NB4 (cell line): ENCODE measurements around the gene DIMT1.

Source experiments
- CTCF ChIP-seq: IDR thresholded peaks from one replicate; pipeline ENCODE4 v1.5.1; 2012; ENCODE audit warnings: low read depth, low read length
- MAX ChIP-seq: IDR thresholded peaks from 2 replicates; pipeline ENCODE4 v1.6.1; 2011; ENCODE audit warnings: low read depth, low read length

GRCh38 chr5:62346748-62347147, 57.0 kb downstream of the DIMT1 start:
- TF ChIP-seq CTCF (no peak), MAX (no peak)
